ENCODE results near the gene EHF. TPM values are rescaled to one million over a fixed set of nuclear protein-coding genes. Genes with fewer than 3 reads are reported as not detected.

Gene EHF
- total and polyA plus RNA-seq, 2 of the 8 experiments (the other 6 are each of a cell fraction or from before 2014, with no cell fraction given) = not detected

- H3K27me3 ChIP-seq (replicated peaks in 1 of 4; ENCODE audit: control insufficient read depth in 3 of 4, extremely low read depth in 1 of 4, insufficient read depth in 3 of 4, low read length in 3 of 4) = no peaks in the 10 kb centered on the region
- no peak overlapping the region for H2BK15ac ChIP-seq (ENCODE audit: low read length)
- no peak overlapping the region for H3K4me2 ChIP-seq (ENCODE audit: insufficient read depth in 1 of 2, low read depth in 2 of 2, low read length in 2 of 2)
- no peak overlapping the region for H2BK120ac ChIP-seq (replicated peaks; ENCODE audit: low read depth, low read length)
- H3K4ac ChIP-seq (replicated peaks; ENCODE audit: insufficient read length, low read depth, low read length) = no peak overlapping the region
- H3K9ac ChIP-seq (replicated peaks in 1 of 4; ENCODE audit: extremely low read depth in 1 of 4, low read depth in 3 of 4, low read length in 3 of 4) = no peak overlapping the region
- no peak overlapping the region for H3K18ac ChIP-seq (ENCODE audit: extremely low read depth, low read length)
- H3K27ac ChIP-seq (ENCODE audit: low read depth, low read length) = no peak overlapping the region
- H4K5ac ChIP-seq (ENCODE audit: insufficient read length, low read depth, low read length) = no peak overlapping the region
- H3K4me1 ChIP-seq (replicated peaks in 1 of 4; ENCODE audit: control insufficient read depth in 3 of 4, insufficient read depth in 4 of 4, low read length in 3 of 4) = peaks cover 0 to 3% (median 0%) of the 10 kb centered on the region in 4 experiments; a peak in 2 of 7 replicates
- no peak overlapping the region for H2BK12ac ChIP-seq (ENCODE audit: low read depth, low read length)
- 88% methylated on average over 4 of the region's 4 CpGs; no CpG with 5 or more reads in 1 of the 2 experiments for WGBS, 2 experiments (ENCODE audit: extremely low coverage in 1 of 2, insufficient coverage in 1 of 2, insufficient read length in 1 of 2, insufficient replicate concordance in 2 of 2, low coverage in 1 of 2, low lambda C conversion rate in 2 of 2, missing lambda C conversion rate in 1 of 2)
- H3K23me2 ChIP-seq (ENCODE audit: low read depth, low read length) = no peaks in the 10 kb centered on the region; the same call in 1 of the 2 replicates
- H3K79me2 ChIP-seq (ENCODE audit: control insufficient read depth in 1 of 2, insufficient read depth in 2 of 2, low read length in 2 of 2) = no peaks in the 10 kb centered on the region
- no peak overlapping the region for H3K4me3 ChIP-seq (ENCODE audit: extremely low read depth in 1 of 4, insufficient read depth in 2 of 4, low read depth in 3 of 4, low read length in 4 of 4)
- no peak overlapping the region for H3K56ac ChIP-seq (replicated peaks; ENCODE audit: insufficient read length, low read depth, low read length)
- no peaks in the 10 kb centered on the region for H3K36me3 ChIP-seq (ENCODE audit: control insufficient read depth in 2 of 4, insufficient read depth in 4 of 4, low read length in 3 of 4)
- H4K8ac ChIP-seq (ENCODE audit: extremely low read depth, insufficient read depth, low read length) = no peak overlapping the region
- H4K20me1 ChIP-seq (replicated peaks in 1 of 2; ENCODE audit: control insufficient read depth in 1 of 2, insufficient read depth in 2 of 2, low read length in 2 of 2) = no peaks in the 10 kb centered on the region
- DNase-seq (ENCODE audit: low read depth in 1 of 2, low spot score in 2 of 2) (no peak), FAIRE-seq (no peak)
- no peak overlapping the region for H2BK20ac ChIP-seq (ENCODE audit: low read length)
- no peak overlapping the region for H2BK5ac ChIP-seq (ENCODE audit: low read depth, low read length)
- no peak overlapping the region for H2AK5ac ChIP-seq (ENCODE audit: low read depth, low read length)
- H4K91ac ChIP-seq (replicated peaks; ENCODE audit: insufficient read length, low read length) = no peak overlapping the region
- H2AFZ ChIP-seq (ENCODE audit: low read length) = no peak overlapping the region
- no peak overlapping the region for H3K23ac ChIP-seq (ENCODE audit: insufficient read length)
- no peaks in the 10 kb centered on the region for H3K9me3 ChIP-seq (ENCODE audit: insufficient read depth in 2 of 2, low read depth in 1 of 2, low read length in 1 of 2)
- H3K79me1 ChIP-seq (ENCODE audit: low read depth, low read length) = no peaks in the 10 kb centered on the region
- POLR2A ChIA-PET (ENCODE audit: partially characterized antibody) = no interaction called here
- CTCF ChIA-PET (ENCODE audit: partially characterized antibody) = no interaction called here
- TF ChIP-seq SP4 (IDR thresholded peaks at IDR 0.05; ENCODE audit: low read length) = no peak
- no peak for TF ChIP-seq JUND (IDR thresholded peaks at IDR 0.05; ENCODE audit: low read length)
- TF ChIP-seq TEAD4 (IDR thresholded peaks at IDR 0.05; ENCODE audit: low read depth, low read length) = no peak
- no peak for TF ChIP-seq USF2 (IDR thresholded peaks at IDR 0.05; ENCODE audit: low read length)
- TF ChIP-seq CHD2 (IDR thresholded peaks at IDR 0.05; ENCODE audit: low read length) = no peak
- H3K14ac ChIP-seq (ENCODE audit: insufficient read length) = no peak overlapping the region
Observed at GRCh38 chr11:34668583-34669053, 47.7 kb downstream of the EHF start.
